DOHH2 (cell line): ENCODE data around the gene SOD3.

Experiments used
- EZH2phosphoT487 ChIP-seq: fragments of 200-600 bp; sonication (generic); IDR thresholded peaks from 2 replicates; pipeline ENCODE4 v1.6.1; 2017; ENCODE audit warnings: borderline replicate concordance, mild to moderate bottlenecking, antibody characterized with exemption, low read length, moderate library complexity, mixed read lengths
- TF ChIP-seq, protein P1 (sequence below): fragments of 200-600 bp; sonication (generic); IDR thresholded peaks from one replicate; pipeline ENCODE4 v1.5.1; 2014; ENCODE audit warnings: antibody characterized with exemption, mild to moderate bottlenecking, low read depth, low read length; ENCODE audit not compliant: poor library complexity, severe bottlenecking

DNA sequence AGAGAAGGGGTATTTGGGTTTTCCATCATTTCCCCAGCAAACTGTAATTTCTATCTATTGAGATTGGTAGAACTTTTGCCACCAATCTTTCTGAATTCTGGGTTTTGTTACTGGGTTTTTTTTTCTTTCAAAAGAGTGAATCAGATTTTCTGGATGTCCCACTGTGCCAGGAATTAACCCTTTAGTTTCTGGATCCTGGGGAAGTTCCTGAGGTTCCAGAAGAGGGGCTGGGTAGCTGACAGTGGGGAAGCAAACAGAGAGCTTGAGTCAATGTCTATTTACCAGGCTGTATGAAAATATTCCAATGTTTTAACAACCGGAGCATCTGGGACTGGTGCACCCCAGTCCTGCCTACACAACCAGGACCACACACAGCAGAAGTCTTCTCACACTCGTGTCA is 25.8 kb upstream of the SOD3 start:
- TF ChIP-seq, protein P1, sequence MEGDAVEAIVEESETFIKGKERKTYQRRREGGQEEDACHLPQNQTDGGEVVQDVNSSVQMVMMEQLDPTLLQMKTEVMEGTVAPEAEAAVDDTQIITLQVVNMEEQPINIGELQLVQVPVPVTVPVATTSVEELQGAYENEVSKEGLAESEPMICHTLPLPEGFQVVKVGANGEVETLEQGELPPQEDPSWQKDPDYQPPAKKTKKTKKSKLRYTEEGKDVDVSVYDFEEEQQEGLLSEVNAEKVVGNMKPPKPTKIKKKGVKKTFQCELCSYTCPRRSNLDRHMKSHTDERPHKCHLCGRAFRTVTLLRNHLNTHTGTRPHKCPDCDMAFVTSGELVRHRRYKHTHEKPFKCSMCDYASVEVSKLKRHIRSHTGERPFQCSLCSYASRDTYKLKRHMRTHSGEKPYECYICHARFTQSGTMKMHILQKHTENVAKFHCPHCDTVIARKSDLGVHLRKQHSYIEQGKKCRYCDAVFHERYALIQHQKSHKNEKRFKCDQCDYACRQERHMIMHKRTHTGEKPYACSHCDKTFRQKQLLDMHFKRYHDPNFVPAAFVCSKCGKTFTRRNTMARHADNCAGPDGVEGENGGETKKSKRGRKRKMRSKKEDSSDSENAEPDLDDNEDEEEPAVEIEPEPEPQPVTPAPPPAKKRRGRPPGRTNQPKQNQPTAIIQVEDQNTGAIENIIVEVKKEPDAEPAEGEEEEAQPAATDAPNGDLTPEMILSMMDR = no peak
- no peak for TF ChIP-seq EZH2phosphoT487
